GM21390 (cell line): ENCODE measurements around the gene SLN.
"Not testable (repeated sequence)": the region's sequence is repeated elsewhere in the genome, so short reads cannot be mapped to it uniquely, and the experiment has no call there.

Experiments
- ATAC-seq: cut with Tn5 transposase; IDR thresholded peaks from one replicate; pipeline ENCODE4 v1.9.1; 2021; ENCODE audit not compliant: unreplicated experiment

SLN gene

GRCh38 chr11:107711861-107712755 is at the start of gene SLN:
TSS of gene SLN (minus strand) at chr11:107712056.
- ATAC-seq = no peak

DNA sequence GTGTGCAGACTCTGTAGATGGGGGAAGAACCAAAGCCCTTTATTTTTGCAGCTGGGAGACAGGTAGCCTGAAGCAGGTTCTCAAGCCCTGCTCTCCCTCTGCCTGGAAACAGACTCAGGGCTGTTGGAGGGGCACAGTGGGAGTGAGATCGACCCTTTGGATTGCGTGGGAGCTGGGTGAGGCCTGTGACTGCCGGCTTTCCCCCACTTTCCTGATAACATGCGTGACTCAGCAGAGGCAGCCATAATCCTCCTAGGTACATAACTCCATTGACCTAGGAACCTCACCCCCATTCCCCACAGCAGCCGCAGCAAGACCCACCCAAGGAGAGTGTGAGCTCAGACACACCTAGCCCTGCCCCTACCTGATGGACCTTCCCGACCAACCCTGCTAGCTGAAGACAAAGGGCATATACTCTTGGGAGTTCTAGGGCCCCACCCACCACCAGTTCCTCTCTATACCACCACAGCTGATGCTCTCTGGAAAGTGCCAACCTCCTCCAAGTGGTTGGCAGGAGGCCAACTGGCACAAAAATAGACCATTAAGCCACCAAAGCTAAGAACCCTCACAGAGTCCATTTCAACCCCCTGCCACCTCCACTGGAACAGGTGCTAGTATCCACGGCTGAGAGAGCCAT is 47.0 kb upstream of the SLN start:
- ATAC-seq = not testable (repeated sequence)

- ATAC-seq = no peak
Observed at GRCh38 chr11:107757661-107758060, 45.8 kb upstream of the SLN start.

GRCh38 chr11:107756553-107756952 is 44.7 kb upstream of the SLN start:
- no peak for ATAC-seq

DNA sequence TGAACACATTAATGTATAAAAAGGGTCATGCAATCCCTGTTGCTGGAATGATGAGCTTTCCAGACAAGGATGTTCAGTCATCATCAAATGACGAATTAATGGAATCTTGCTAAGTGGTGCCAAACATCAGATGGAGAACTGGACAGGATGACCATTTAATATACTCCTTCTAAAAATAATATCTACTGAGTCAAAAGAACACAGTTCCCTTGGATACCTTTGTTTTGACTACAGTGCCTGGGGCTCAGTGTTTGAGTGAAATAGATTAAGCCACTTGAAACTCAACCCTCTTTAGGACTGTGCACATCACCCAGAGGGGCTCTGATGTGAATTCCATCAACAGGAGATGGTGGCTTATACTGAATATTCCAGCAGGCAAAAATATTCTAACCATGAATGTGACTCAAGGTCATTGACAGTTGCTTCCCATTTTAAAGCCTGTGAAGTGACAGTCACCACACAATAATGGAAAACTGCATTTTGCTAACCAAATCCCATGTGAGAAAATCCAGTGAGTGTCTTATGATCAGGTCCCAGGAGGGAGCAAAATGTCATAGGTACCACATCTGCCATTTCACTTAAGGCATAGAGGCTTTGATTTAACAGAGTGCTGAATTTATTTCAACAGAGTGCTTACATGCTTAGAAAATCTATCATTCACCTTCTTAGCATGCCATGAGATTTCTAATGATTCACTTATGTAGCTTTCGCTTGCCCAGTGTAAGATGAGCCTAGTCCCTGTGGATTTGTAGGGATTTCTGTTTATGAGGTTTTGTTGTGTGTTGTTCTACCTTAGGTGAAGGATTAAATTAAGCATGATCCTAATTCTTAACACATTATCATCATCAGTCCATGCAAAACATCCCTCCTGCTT is 41.3 kb upstream of the SLN start:
- no peak for ATAC-seq

GRCh38 chr11:107752508-107752907 is 40.7 kb upstream of the SLN start:
- no peak for ATAC-seq

DNA sequence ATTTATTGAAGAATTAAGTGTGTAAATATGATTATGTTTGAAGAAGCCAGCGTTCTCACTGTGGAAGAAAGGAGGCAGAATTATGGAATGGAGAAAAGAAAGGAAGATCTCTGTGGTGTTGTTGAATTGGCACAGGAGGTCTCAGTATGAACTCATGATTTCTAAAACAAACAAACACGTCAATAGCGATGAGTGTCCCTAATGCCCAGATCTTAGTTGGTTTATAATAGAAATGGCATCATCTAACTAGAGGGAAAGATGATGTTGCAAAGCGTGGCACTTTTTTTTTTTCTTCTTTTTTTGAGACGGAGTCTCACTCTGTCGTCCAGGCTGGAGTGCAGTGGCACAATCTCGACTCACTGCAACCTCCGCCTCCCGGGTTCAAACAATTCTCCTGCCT is 39.2 kb upstream of the SLN start:
- ATAC-seq = no peak

DNA sequence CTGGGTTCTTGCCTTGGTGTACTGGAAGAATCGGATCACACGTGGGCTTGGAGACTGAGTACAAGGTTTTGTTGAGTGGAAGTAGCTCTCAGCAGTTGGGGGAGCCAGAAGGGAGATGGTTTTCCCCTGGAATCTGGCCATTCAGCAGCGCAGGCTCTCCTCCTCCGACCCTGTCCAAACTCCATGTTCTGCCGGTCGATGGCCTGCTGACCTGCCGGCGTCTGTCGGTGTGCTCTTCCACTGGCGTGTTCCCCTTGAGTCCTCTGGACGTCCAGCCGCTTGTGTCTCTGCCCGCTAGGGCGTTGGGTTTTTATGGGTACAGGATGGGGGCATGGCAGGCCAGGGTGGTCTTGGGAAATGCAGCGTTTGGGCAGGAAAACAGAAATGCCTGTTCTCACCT is 38.5 kb upstream of the SLN start:
- ATAC-seq = no peak

DNA sequence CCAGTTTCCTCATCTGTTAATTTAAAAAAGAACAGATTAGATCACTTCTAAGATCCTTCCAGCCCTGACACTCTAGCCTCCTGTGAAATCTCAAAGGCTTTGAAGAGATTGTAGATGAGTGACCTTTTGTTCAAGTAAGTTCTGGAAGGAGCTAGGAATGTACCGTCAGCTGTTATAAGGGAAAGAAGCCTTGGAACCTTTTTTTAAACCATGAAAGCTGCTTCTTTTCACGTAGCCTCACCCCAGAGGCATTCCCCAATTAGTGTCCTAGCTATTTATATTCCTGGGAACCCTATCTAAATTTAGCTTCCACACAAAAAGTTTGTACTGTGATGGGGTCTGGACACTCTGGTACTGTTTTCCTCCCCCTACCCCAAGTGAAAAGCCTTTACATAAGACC is 35.8 kb upstream of the SLN start:
- no peak for ATAC-seq

DNA sequence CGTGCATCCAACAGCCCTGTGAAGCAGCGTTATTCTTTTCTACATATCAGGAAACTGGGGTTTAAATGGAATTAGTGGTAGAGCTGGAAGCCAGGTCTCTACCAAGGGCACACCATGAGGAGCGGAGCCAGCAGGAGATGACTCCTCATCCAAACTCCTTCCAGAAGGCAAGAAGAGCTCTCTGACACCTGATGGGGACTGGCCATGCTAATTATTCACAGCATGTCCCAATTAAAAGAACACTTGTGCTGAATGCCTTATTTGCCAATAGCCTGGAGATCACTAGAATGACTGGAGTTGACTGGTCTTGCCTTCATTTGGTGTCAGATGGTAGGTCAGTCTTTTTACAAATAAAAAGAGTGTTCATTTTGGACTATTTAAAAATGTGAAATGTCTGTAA is 32.9 kb upstream of the SLN start:
- ATAC-seq = no peak

DNA sequence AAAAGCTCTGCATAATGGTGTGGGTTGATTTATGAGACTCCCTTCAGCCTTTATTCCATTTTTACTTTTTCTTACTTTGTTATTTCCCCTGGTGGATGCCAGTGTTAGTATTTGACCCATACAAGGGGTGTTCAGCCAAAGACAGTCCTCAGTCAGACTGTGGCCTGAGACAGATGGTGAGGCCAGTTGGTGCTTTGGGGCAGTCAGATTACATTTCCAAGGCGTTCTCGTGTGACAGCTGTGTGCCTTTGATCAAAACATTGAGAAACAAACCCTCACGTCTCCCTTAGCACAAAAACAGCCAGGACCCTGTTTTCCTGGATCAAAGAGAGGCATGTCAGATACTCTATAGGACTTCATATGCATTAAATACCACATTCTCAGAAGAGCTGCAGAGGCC is 31.3 kb upstream of the SLN start:
- no peak for ATAC-seq

DNA sequence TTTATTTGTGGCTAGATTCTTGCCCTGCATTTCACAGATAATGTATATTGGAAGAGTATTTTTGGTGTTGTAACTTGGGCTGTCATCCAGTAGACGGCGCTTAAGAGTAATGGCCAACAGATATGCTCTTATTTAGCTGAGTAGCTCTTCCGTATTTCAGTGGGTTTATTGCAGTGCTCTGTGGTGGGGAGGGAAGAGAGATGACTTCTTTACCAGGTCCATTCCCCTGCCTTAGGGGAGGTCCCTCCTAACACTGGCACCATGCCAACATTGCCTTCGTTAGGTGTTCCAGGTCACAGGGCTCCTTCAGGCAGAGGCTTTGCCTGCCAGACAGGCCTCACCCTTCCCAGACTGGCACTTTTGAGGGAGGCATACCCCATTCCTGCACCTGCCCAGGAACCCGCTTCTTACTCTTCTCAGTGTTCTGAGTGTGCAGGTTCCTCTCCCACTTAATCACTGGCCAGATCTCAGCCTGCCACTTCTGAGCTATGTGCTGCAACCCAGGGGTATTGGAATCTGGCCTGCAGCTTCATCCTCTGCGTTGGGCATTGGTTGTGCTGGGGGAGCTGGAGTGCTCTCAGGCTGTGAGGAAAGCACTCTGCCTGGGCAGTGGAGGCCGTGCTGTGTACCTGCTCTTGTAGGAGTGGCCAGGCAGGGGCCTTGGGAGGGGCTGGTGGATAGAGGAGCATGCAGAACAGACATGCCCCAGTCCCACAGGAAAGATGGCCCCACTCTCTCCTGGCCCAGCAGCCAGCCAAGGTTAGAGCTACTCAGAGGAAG is 29.4 kb upstream of the SLN start:
- peak; percentile 93 for ATAC-seq

DNA sequence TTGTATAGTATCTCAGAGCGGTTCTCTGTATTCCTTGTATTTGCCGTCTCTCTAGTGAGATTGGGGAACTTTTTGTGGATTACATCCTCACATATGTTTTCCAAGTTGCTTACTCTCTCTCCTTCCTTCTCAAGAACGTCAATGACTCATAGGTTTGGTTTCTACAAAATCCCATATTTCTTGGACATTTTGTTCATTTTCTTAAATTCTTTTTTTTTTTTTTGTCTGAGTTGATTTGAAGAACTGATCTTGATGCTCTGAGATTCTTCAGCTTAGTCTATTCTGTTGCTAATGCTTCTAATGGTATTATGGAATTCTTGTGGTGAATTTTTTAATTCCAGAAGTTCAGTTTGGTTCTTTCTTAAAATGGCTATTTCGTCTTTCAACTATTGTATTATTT is 28.4 kb upstream of the SLN start:
- no peak for ATAC-seq

- ATAC-seq = no peak
Observed at GRCh38 chr11:107736546-107736945, 24.7 kb upstream of the SLN start.

DNA sequence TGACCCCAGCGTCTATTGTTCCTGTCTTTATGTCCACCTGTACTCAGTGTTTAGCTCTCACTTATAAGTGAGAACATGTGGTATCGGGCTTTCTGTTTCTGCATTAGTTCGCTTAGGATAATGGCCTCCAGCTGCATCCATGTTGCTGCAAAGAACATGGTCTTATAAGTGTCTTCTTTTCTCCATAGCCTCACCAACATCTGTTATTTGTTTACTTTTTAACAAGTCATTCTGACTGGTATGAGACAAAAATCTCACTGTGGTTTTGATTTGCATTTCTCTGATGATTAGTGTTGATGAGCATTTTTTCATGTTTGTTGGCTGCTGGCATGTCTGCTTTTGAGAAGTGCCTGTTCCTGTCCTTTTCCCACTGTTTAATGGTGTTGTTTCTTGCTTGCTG is 21.7 kb upstream of the SLN start:
- ATAC-seq = peak; percentile 63

DNA sequence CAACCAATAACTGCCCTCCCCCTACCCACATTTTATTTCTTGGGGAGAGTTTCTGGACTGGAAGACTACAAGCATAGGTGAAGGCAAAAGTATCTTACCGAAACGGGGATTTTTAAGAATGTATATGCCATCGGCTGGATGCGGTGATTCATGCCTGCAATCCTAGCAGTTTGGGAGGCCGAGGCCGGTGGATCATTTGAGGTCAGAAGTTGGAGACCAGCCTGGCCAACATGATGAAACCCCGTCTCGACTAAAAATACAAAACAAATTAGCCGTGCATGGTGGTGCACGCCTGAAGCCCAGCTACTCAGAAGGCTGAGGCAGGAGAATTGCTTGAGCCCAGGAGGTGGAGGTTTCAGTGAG is 20.8 kb upstream of the SLN start:
- ATAC-seq = no peak

DNA sequence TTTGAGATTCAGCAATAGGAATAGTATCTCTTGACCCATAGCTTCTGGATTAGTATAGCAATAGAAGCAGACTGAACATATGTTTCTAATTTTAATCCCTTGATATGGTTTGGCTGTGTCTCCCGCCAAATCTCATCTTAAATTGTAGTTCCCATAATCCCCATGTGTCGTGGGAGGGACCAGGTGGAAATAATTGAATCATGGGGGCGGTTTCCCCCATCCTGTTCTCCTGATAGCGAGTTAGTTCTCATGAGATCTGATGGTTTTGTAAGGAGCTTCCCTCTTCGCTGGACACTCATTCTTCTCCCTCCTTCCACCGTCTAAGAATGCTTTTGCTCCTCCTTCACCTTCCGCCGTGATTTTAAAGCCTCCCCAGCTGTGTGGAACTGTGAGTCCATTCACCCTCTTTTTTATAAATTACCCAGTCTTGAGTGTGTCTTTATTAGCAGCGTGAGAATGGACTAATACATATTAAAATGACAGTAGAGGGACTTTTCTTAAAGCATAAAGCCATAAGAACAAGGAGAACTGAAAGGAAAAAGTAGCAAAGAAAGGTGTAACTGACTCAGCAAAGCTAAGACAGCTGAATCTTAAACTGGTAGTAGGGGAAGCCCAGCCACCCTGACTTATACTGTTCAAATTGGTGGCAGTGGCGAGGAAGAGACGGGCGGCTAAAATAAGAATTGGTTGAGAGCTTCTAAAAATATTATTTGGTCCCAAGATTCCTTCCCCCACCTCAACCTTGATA is 20.3 kb upstream of the SLN start:
- ATAC-seq = no peak

GRCh38 chr11:107722662-107723061 is 10.8 kb upstream of the SLN start:
- ATAC-seq = no peak

GRCh38 chr11:107721207-107721606 is 9.4 kb upstream of the SLN start:
- no peak for ATAC-seq

GRCh38 chr11:107720303-107720774 is 8.5 kb upstream of the SLN start:
- ATAC-seq = no peak
